GM15510 (cell line): ENCODE measurements around the gene ZNF532.

ENCODE experiments used
- POLR2A ChIP-seq: IDR thresholded peaks from 3 replicates; pipeline ENCODE4 v1.6.1; 2011; ENCODE audit warnings: borderline replicate concordance; ENCODE audit not compliant: insufficient read length; ENCODE audit errors: extremely low read depth

The ZNF532 gene

GRCh38 chr18:59026364-59026763 is 161.7 kb downstream of the ZNF532 start:
- TF ChIP-seq POLR2A = no peak

GRCh38 chr18:59026831-59027410 is 162.2 kb downstream of the ZNF532 start:
- no peak for TF ChIP-seq POLR2A

- TF ChIP-seq POLR2A = no peak
These were observed 165.2 kb downstream of the ZNF532 start for GRCh38 chr18:59029663-59030429.

GRCh38 chr18:59032308-59032707 is 167.6 kb downstream of the ZNF532 start:
- TF ChIP-seq POLR2A = no peak

GRCh38 chr18:59033359-59033758 is 168.7 kb downstream of the ZNF532 start:
- TF ChIP-seq POLR2A = no peak

- no peak for TF ChIP-seq POLR2A
These were observed 169.3 kb downstream of the ZNF532 start for GRCh38 chr18:59033974-59034373.

- no peak for TF ChIP-seq POLR2A
These were observed 170.9 kb downstream of the ZNF532 start for GRCh38 chr18:59035591-59035990.
